Fibroblast of skin of right quadriceps (primary cell): ENCODE data around the gene CARD9.

Experiments
- DNase-seq: peaks from one replicate; pipeline ENCODE4 v3.0.0-alpha.2; 2013

The CARD9 gene

GRCh38 chr9:136400038-136400834, 26.8 kb upstream of the CARD9 start, which contains the start of gene SNAPC4:
Gene SNAPC4, minus strand, starts transcription at chr9:136400170. Its CDS starts 1,742 bp downstream, at chr9:136398428.
- DNase-seq: peak; percentile 82

DNA sequence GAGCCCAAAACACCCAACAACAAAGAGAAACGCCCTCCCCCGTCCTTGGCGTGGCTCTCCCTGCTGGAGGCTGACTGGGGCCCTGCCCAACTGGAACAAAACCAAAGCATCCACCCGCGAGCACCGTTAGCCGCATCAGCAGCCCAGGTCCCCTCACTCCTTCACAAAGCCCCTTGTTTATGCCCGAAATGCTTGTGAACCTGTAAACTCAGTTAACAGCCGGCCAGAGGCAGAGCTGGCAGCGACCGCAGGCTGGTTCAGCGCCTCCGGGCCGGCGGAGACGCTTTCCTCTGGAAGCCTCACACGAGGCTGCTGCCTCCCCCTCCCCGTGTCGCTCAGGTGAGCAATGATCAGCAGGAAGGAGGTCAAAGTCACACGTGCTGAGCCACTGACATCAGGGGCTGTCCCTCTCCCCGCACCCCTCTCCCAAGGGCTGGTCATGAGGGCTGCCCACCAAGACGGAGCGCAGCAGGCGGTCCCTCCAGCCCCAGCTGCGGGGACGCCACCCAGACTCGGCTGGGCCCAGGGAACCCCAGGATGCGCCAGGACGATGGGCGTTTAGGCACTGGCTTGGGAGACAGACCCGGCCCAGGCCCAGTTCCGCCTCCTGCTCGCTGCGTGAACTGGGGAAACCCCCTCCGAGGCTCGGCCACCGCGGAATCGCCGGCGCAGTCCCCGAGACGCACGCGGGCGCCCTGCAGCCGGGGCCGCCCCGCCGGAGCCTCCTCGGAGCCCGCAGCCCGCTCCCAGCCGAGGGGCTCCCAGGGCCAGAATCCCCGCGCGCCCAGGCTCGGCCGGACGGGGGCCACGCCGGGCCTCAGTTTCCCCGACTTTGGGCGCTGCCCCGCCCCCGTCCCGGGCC, 25.9 kb upstream of the CARD9 start:
- no peak for DNase-seq

GRCh38 chr9:136398286-136398685, 24.8 kb upstream of the CARD9 start:
- no peak for DNase-seq

- no peak for DNase-seq
Measured at GRCh38 chr9:136397643-136398042, 24.2 kb upstream of the CARD9 start.

- DNase-seq: no peak
Measured at GRCh38 chr9:136396219-136396515, 22.7 kb upstream of the CARD9 start.

- DNase-seq: no peak
Measured at GRCh38 chr9:136395345-136396218, 22.1 kb upstream of the CARD9 start.

DNA sequence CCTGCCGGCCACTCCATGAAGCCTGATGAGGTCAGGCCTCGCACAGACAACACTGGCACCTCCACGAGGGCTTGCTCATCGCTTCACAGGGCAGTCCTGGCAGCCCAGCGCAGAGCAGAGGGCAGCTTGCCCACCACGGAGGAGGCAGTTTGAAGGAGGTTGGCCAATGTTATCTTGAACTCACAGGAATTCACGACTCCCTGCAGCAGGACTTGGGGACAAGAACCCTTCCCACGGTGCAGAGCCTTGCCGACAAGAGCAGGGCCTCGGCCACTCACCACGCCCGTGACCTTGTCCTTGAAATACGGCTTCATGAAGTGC, 21.5 kb upstream of the CARD9 start:
- DNase-seq: no peak

GRCh38 chr9:136394312-136395019, 21.0 kb upstream of the CARD9 start:
- no peak for DNase-seq

DNA sequence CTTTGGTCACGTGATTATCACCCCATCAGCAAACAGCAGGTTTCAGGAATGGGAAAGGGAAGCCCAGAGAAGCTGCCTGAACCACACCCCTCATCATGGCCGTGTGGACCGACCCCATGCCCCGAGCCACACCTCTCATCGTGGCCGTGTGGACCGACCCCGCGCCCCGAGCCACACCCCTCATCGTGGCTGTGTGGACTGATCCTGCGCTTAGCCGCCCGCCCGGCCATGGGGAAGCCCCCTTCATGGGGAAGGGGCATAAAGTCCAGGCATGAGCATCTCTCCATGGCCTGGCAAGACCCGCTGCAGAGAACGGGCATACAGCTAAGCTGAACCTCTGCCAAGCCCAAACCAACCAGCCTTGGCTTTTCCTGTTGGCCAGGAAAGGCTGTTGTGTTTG, 20.1 kb upstream of the CARD9 start:
- DNase-seq: no peak

GRCh38 chr9:136392538-136393449, 19.3 kb upstream of the CARD9 start:
- DNase-seq: no peak

DNA sequence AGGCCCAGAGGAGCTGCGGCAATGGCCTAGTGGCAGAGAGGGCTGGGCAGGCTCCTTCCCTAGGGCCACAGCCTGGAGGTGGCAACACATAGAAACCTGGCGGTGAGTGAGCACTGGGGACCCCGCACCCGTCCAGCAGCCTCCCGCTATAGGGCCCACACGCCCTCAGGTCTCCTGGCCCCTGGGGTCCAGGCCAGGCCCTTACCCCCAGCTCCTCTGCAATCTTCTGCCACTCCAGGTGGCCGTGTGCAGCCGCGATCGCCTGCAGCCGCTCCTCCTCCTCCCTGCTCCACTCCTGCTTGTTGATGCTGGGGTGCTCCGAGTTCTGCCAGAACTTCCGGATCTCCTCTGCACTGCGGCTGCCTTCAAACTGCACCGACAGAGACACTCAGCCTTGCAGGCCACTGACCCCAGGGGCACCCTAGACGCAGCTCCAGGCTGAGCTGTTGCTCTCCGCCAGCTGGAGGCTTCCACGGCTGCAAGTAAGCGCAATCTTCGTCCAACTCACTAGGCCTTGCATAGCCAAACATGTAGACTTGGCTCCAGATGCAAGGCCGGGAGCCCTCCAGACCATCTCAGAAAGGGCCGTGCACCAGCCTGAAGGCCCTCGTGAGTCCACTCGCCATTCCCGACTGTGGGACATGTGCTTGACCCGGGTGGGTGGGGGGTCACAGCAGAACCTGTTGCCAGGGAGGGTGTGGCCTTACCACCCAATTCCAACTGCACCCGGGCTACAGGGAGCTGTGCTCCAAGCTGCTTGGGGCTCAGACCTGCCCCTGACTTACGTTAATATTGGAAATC, 18.5 kb upstream of the CARD9 start:
- DNase-seq: no peak

GRCh38 chr9:136389396-136389795, 15.9 kb upstream of the CARD9 start:
- DNase-seq: no peak

DNA sequence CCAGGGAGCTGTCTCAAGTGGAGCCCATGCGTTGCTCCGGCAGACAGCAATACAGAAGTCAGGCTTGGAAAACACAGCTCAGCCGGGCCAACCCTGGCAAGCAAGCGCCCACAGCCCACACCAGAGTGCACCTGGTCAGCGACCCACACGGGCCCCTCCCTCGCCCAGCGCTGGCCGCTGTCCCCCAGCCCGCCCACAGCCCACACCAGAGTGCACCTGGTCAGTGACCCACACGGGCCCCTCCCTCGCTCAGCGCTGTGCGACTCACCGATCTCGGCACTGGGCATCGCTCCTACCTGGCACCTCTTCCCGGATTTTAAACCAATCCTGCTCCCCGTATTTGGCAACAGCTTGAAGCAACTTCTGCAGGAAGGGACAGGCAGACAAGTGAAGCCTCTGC, 13.7 kb upstream of the CARD9 start:
- DNase-seq: no peak

GRCh38 chr9:136386018-136386417, 12.5 kb upstream of the CARD9 start:
- DNase-seq: no peak

- DNase-seq: no peak
Measured at GRCh38 chr9:136385015-136385414, 11.5 kb upstream of the CARD9 start.

DNA sequence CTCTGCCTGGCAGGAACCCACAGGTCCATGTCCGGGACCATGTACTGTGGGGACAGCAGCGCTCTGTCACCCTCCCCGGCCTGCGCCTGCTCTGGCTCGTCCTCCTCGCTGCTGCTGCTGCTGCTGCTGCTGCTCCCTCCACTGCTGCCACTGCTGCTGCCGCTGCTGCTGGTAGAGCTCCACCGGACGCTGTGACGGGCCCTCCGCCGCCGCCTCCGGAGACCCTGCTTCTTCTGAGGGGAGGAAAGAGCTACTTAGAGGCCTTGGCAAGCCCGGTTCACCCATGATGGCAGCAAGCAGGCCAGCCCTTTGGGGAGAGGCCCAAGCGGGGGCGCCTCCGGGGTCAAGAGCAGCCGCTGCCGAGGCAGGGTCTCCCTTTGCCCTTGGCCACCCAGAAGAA, 10.0 kb upstream of the CARD9 start:
- no peak for DNase-seq

GRCh38 chr9:136381966-136382513, 8.6 kb upstream of the CARD9 start:
- DNase-seq: no peak

- DNase-seq: no peak
Measured at GRCh38 chr9:136381311-136381710, 7.8 kb upstream of the CARD9 start.

DNA sequence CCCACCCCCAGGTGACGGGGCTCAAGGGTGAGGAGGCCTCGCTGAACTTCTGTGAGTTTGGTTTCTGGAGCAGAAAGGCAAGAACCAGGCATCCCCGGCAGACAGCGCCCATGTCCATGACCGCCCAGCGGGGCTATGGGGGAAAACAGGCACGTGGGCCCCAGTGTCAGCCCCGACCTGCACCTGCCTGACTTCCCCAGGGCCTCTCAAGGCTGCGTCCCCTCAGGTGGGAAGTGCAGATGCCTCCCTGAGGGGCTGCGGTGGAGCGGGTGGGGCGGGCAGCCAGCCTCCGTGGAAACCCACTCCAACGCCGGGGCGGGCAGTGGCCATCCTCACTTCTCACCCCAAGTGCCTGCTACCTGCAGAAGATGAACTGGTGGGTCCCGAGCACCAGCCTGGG, 6.9 kb upstream of the CARD9 start:
- DNase-seq: no peak

DNA sequence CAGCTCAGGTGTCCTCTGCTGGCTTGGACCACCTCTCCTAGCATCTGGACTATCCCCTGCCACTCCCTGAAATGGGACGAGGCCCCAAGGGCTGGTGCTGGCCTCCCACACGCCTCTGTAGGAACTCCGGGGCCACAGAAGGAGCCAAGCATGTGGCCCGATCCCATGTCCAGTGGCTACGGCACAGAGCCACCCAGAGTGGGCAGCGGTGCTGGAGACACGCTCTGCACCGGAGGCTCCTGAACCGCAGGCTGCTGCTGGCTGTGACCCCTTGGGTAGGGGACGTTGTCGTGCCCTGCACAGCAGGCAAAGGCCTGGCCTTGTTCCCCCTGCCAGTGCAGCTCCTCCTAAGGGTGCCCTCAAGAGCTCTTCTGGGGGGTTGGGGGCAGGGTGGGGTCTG, 6.4 kb upstream of the CARD9 start:
- no peak for DNase-seq

GRCh38 chr9:136379401-136379800, 5.9 kb upstream of the CARD9 start:
- DNase-seq: no peak
